IMR-90 (cell line): ENCODE data around the gene CA12. TPM values are rescaled to one million over a fixed set of nuclear protein-coding genes. Genes with fewer than 3 reads are reported as not detected.

Experiments used
- ATAC-seq: fragments of 200-7000 bp; cut with Tn5 transposase; 2 replicates; pipeline ENCODE4 v1.9.1; 2020; ENCODE audit warnings: low read depth, mild to moderate bottlenecking, moderate library complexity
- BruUV-seq: library from RNA; stranded (reverse); fragments of 400-500 nt; replicated peaks from 2 replicates; lab custom pipeline; 2021; lab: Mats Ljungman, UMichigan
- CTCF ChIA-PET: fragments of 300-600 bp; formaldehyde crosslinking; extraction: SDS; loops from one replicate; lab custom pipeline; 2021; ENCODE audit warnings: antibody characterized with exemption; lab: Yijun Ruan, JAX
- POLR2A ChIA-PET: fragments of 300-600 bp; sonication (Branson Sonifier 250); formaldehyde crosslinking; loops from one replicate; lab custom pipeline; 2022; ENCODE audit warnings: antibody characterized with exemption; ENCODE audit not compliant: unreplicated experiment; lab: Charles Lee
- DNase-seq: peaks from one replicate; pipeline ENCODE4 v3.0.0; 2013
- H2AFZ ChIP-seq: replicated peaks from 2 replicates; pipeline ENCODE3; 2013; ENCODE audit warnings: low read length, mild to moderate bottlenecking; ENCODE audit not compliant: poor library complexity
- H2AK5ac ChIP-seq: 2 replicates; pipeline ENCODE4 v1.6.1; 2013; ENCODE audit warnings: low read depth, low read length, inconsistent platforms
- H2AK9ac ChIP-seq: replicated peaks from 2 replicates; pipeline ENCODE3; 2013; ENCODE audit warnings: mild to moderate bottlenecking, low read depth, low read length, moderate library complexity; ENCODE audit not compliant: poor library complexity
- H2BK120ac ChIP-seq: 2 replicates; pipeline ENCODE4 v1.6.1; 2013; ENCODE audit warnings: low read depth, low read length, inconsistent platforms
- H2BK15ac ChIP-seq: 3 replicates; pipeline ENCODE4 v1.6.1; 2013; ENCODE audit warnings: low read depth, low read length, inconsistent platforms
- H2BK20ac ChIP-seq: 2 replicates; pipeline ENCODE4 v1.6.1; 2013; ENCODE audit warnings: low read depth, mild to moderate bottlenecking, inconsistent platforms, low read length, moderate library complexity
- H2BK5ac ChIP-seq: 2 replicates; pipeline ENCODE4 v1.6.1; 2013; ENCODE audit warnings: mild to moderate bottlenecking, low read depth, low read length, inconsistent platforms; ENCODE audit not compliant: poor library complexity, severe bottlenecking
- H3K14ac ChIP-seq: replicated peaks from 2 replicates; pipeline ENCODE4 v1.6.1; 2013; ENCODE audit warnings: low read depth, low read length, inconsistent platforms
- H3K18ac ChIP-seq: 2 replicates; pipeline ENCODE4 v1.6.1; 2013; ENCODE audit warnings: low read depth, low read length, control low read depth
- H3K23ac ChIP-seq: 2 replicates; pipeline ENCODE4 v1.6.1; 2013; ENCODE audit warnings: low read depth, low read length, inconsistent platforms
- H3K27ac ChIP-seq: 2 replicates; pipeline ENCODE4 v1.5.1; 2013; ENCODE audit warnings: mild to moderate bottlenecking, control low read depth, low read length; ENCODE audit not compliant: insufficient read depth
- H3K27me3 ChIP-seq: 2 replicates; pipeline ENCODE4 v1.6.1; 2013; ENCODE audit warnings: low read length; ENCODE audit not compliant: control insufficient read depth, insufficient read depth
- H3K36me3 ChIP-seq: 2 replicates; pipeline ENCODE4 v1.6.1; 2013; ENCODE audit warnings: low read length, mixed read lengths; ENCODE audit not compliant: control insufficient read depth, insufficient read depth
- H3K4ac ChIP-seq: 2 replicates; pipeline ENCODE4 v1.6.1; 2013; ENCODE audit warnings: low read depth, low read length, inconsistent platforms
- H3K4me1 ChIP-seq: 2 replicates; pipeline ENCODE4 v1.6.1; 2013; ENCODE audit warnings: low read length, mixed read lengths; ENCODE audit not compliant: control insufficient read depth, insufficient read depth
- H3K4me2 ChIP-seq: 2 replicates; pipeline ENCODE4 v1.6.1; 2013; ENCODE audit warnings: low read depth, mild to moderate bottlenecking, control low read depth, low read length, moderate library complexity
- H3K4me3 ChIP-seq: 2 replicates; pipeline ENCODE4 v1.5.1; 2013; ENCODE audit warnings: low read depth, mild to moderate bottlenecking, control low read depth, low read length, moderate library complexity; ENCODE audit not compliant: insufficient read depth
- H3K56ac ChIP-seq: 2 replicates; pipeline ENCODE4 v1.6.1; 2013; ENCODE audit warnings: low read length, inconsistent platforms; ENCODE audit not compliant: insufficient read depth; ENCODE audit errors: extremely low read depth
- H3K79me1 ChIP-seq, 2 experiments: 2 replicates each; pipeline ENCODE4 v1.6.1; 2013; ENCODE audit warnings: low read length in 2 of 2, inconsistent platforms in 1 of 2, low read depth in 1 of 2
- H3K9ac ChIP-seq: 2 replicates; pipeline ENCODE4 v1.6.1; 2013; ENCODE audit warnings: low read depth, low read length, control low read depth
- H3K9me1 ChIP-seq: 2 replicates; pipeline ENCODE4 v1.6.1; 2013; ENCODE audit warnings: low read length, inconsistent platforms; ENCODE audit not compliant: insufficient read depth
- H3K9me3 ChIP-seq: 2 replicates; pipeline ENCODE4 v1.6.1; 2013; ENCODE audit warnings: low read length; ENCODE audit not compliant: control insufficient read depth, insufficient read depth
- H4K20me1 ChIP-seq: 2 replicates; pipeline ENCODE4 v1.6.1; 2013; ENCODE audit warnings: low read length, inconsistent platforms; ENCODE audit not compliant: insufficient read depth
- H4K5ac ChIP-seq: 2 replicates; pipeline ENCODE4 v1.6.1; 2013; ENCODE audit warnings: mild to moderate bottlenecking, low read depth, low read length, control low read depth
- H4K8ac ChIP-seq, 2 experiments: 2 replicates each; pipeline ENCODE4 v1.6.1; 2013; ENCODE audit warnings: low read depth in 2 of 2, low read length in 2 of 2, control low read depth in 1 of 2, inconsistent platforms in 1 of 2
- H4K91ac ChIP-seq: 2 replicates; pipeline ENCODE4 v1.6.1; 2013; ENCODE audit warnings: low read depth, low read length, inconsistent platforms; ENCODE audit not compliant: insufficient read depth
- RFX5 ChIP-seq: IDR thresholded peaks from 2 replicates; pipeline ENCODE4 v1.8.0; 2012; ENCODE audit warnings: low read depth, mild to moderate bottlenecking, low read length, moderate library complexity
- WGBS, 2 experiments: methylation state at CpG; one replicate each; pipeline versions ENCODE4 v1.1.5 to v1.1.7; 2013; ENCODE audit warnings: missing lambda C conversion rate in 2 of 2; ENCODE audit not compliant: insufficient read length in 1 of 2; ENCODE audit errors: extremely low coverage in 2 of 2; 5-methylcytosine and 5-hydroxymethylcytosine counted together
- dilution Hi-C: fragments of 300-500 bp; cut with HindIII; formaldehyde crosslinking; loops from one replicate; pipeline ENCODE4 v1.14.3; 2018; ENCODE audit warnings: low sequenced_read_pairs; ENCODE audit not compliant: unreplicated experiment
- in situ Hi-C: fragments of 300-500 bp; cut with MboI; formaldehyde crosslinking; loops from 3 replicates; pipeline ENCODE4 v1.14.3; 2019; ENCODE audit warnings: low sequenced_read_pairs, inconsistent platforms, mixed read lengths
- intact Hi-C: fragments of 100-400 bp; cut with micrococcal nuclease; formaldehyde crosslinking; loops from 2 replicates; pipeline ENCODE4 v1.10.0; 2022
- polyA plus RNA-seq, 3 experiments: library from polyadenylated mRNA; depleted of rRNA; stranded (reverse); fragments of >200 nt; gene quantifications; 2 replicates each; pipeline ENCODE4 v1.2.3, GENCODE V29; 2012; ENCODE audit warnings: low replicate concordance in 1 of 3
- total RNA-seq: library from RNA; depleted of rRNA; stranded (reverse); fragments of >200 nt; gene quantifications from 2 replicates; pipeline ENCODE4 v1.2.3, GENCODE V29; 2012

The CA12 gene
- total and polyA plus RNA-seq, 2 of the 4 experiments (the other 2 are of a cell fraction): 33.7 to 52.6 TPM

DNA sequence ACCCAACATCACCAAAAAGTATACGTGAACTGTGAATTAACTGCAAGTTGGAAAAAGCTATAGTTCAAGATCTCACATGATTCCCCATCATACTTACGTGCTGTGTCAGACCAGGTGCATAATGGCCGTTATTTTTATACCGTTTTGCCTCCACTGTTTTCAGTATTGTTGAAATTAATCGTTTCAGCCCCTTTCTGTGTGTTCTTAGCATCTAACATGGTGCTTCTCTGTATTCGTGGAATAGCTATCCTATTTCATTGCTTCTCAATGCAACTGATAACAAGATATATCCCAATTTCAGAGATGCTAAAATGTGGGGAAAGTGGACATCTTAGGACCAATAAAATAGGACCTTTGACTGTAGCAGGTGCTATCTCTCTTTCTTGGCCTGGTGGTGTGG is 13.7 kb downstream of the CA12 start:
- Histone ChIP-seq H3K27me3 (no peaks in the 10 kb centered on the region), H3K14ac (no peak overlapping the region), H3K18ac (no peak overlapping the region), H4K20me1 (no peaks in the 10 kb centered on the region), H4K8ac (no peak overlapping the region), H3K9me1 (peaks cover 12% of the 10 kb centered on the region), H2BK120ac (no peak overlapping the region), H4K91ac (no peak overlapping the region), H3K23ac (no peak overlapping the region), H3K4me3 (no peak overlapping the region), H3K9me3 (no peaks in the 10 kb centered on the region), H3K36me3 (no peaks in the 10 kb centered on the region), H2BK20ac (no peak overlapping the region), H2AFZ (peak overlapping the region; percentile 24), H3K9ac (no peak overlapping the region), H2AK5ac (no peak overlapping the region), H2BK15ac (no peak overlapping the region), H4K5ac (no peak overlapping the region), H3K56ac (no peak overlapping the region), H3K27ac (no peak overlapping the region), H3K4me2 (no peak overlapping the region), H3K4ac (no peak overlapping the region), H3K79me1 (peaks cover 2 to 7% of the 10 kb centered on the region in 2 experiments; a peak in 3 of 4 replicates), H2AK9ac (no peak overlapping the region), H3K4me1 (peaks cover 24% of the 10 kb centered on the region), H2BK5ac (no peak overlapping the region)
- DNase-seq: no peak
- no peak for TF ChIP-seq RFX5
- in situ Hi-C loops (no loop called here), intact Hi-C loops (no loop called here), dilution Hi-C loops (no loop called here)
- ATAC-seq: no peak
- POLR2A ChIA-PET: no interaction called here
- WGBS, 2 experiments: 97% methylated on average over 5 of the region's 6 CpGs; no CpG with 5 or more reads in 1 of the 2 experiments
- BruUV-seq: no TSS peak
- CTCF ChIA-PET: no interaction called here
